Glomerular endothelial cell (primary cell): ENCODE data around the gene DNAJB4. TPM values are rescaled to one million over a fixed set of nuclear protein-coding genes. Genes with fewer than 3 reads are reported as not detected.
"Not testable (repeated sequence)": the region's sequence is repeated elsewhere in the genome, so short reads cannot be mapped to it uniquely, and the experiment has no call there.

ENCODE experiments used
- DNase-seq: peaks from one replicate; pipeline ENCODE4 v3.0.0-alpha.2; 2011; ENCODE audit warnings: low read depth, low spot score; ENCODE audit errors: extremely low read depth
- total RNA-seq: library from RNA; depleted of rRNA; stranded (reverse); fragments of >200 nt; gene quantifications from 2 replicates; pipeline ENCODE4 v1.2.3, GENCODE V29; 2015

Gene DNAJB4
- total RNA-seq, 1 donor from 2014 or later: 41.1 TPM

GRCh38 chr1:78060857-78061563 is 56.3 kb downstream of the DNAJB4 start:
- no peak for DNase-seq

GRCh38 chr1:78061825-78062523 is 57.2 kb downstream of the DNAJB4 start:
- no peak for DNase-seq

GRCh38 chr1:78064886-78065285 is 60.1 kb downstream of the DNAJB4 start:
- DNase-seq: not testable (repeated sequence)

Other genes with a start within 250 kb of the DNAJB4 start
- 30.8 and 45.9 TPM in 2 replicates for gene USP33, start 245.1 kb upstream of the DNAJB4 start, total RNA-seq
- 10.9 and 14.4 TPM in 2 replicates for gene MIGA1, start 225.3 kb upstream of the DNAJB4 start, total RNA-seq
- gene NEXN, start 116.3 kb upstream of the DNAJB4 start, total RNA-seq: 3.9 and 7.9 TPM in 2 replicates
- 58.1 and 108 TPM in 2 replicates for gene FUBP1, start 25.9 kb upstream of the DNAJB4 start, total RNA-seq
- 0.15 and 2.0 TPM in 2 replicates for gene GIPC2, start 41.0 kb downstream of the DNAJB4 start, total RNA-seq